Neutrophil (primary cell): ENCODE data around the gene SGCG.

Experiments used
- H3K27ac ChIP-seq: fragments of 200-600 bp; sonication (generic); 2 replicates; pipeline ENCODE4 v1.5.1; 2016; ENCODE audit warnings: mild to moderate bottlenecking, moderate library complexity
- H3K27me3 ChIP-seq: fragments of 200-600 bp; sonication (generic); 2 replicates; pipeline ENCODE4 v1.6.0; 2016; ENCODE audit warnings: mild to moderate bottlenecking
- H3K36me3 ChIP-seq: fragments of 200-600 bp; sonication (generic); 2 replicates; pipeline ENCODE4 v1.5.1; 2017
- H3K4me1 ChIP-seq, 2 experiments: fragments of 200-600 bp in 1 of 2; sonication (generic) in 1 of 2; 1 replicate in 1 of 2; 2 replicates in 1 of 2; pipeline versions ENCODE4 v1.5.1 to v1.6.1; 2013 to 2016; ENCODE audit warnings: low read depth in 1 of 2, low read length in 1 of 2, mild to moderate bottlenecking in 1 of 2, moderate library complexity in 1 of 2; ENCODE audit not compliant: control insufficient read depth in 1 of 2, insufficient read depth in 1 of 2
- H3K4me3 ChIP-seq, 2 experiments: fragments of 200-600 bp in 1 of 2; sonication (generic) in 1 of 2; 1 replicate in 1 of 2; 2 replicates in 1 of 2; pipeline ENCODE4 v1.5.1; 2013 to 2016; ENCODE audit warnings: low read depth in 1 of 2, low read length in 1 of 2, mild to moderate bottlenecking in 1 of 2, moderate library complexity in 1 of 2
- H3K9me3 ChIP-seq: fragments of 200-600 bp; sonication (generic); 2 replicates; pipeline ENCODE4 v1.5.1; 2016
- TF ChIP-seq, protein P1 (sequence below): fragments of 200-600 bp; sonication (generic); IDR thresholded peaks from 2 replicates; pipeline ENCODE4 v1.5.1; 2016; ENCODE audit warnings: antibody characterized with exemption

SGCG gene

GRCh38 chr13:23339225-23339624, 158.4 kb downstream of the SGCG start:
- H3K27ac ChIP-seq: no peak overlapping the region
- TF ChIP-seq, protein P1, sequence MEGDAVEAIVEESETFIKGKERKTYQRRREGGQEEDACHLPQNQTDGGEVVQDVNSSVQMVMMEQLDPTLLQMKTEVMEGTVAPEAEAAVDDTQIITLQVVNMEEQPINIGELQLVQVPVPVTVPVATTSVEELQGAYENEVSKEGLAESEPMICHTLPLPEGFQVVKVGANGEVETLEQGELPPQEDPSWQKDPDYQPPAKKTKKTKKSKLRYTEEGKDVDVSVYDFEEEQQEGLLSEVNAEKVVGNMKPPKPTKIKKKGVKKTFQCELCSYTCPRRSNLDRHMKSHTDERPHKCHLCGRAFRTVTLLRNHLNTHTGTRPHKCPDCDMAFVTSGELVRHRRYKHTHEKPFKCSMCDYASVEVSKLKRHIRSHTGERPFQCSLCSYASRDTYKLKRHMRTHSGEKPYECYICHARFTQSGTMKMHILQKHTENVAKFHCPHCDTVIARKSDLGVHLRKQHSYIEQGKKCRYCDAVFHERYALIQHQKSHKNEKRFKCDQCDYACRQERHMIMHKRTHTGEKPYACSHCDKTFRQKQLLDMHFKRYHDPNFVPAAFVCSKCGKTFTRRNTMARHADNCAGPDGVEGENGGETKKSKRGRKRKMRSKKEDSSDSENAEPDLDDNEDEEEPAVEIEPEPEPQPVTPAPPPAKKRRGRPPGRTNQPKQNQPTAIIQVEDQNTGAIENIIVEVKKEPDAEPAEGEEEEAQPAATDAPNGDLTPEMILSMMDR: no peak
- H3K27me3 ChIP-seq: no peaks in the 10 kb centered on the region
- H3K9me3 ChIP-seq: no peaks in the 10 kb centered on the region
- H3K4me3 ChIP-seq: no peak overlapping the region
- H3K4me1 ChIP-seq: no peaks in the 10 kb centered on the region
- peaks cover 7% of the 10 kb centered on the region for H3K36me3 ChIP-seq

DNA sequence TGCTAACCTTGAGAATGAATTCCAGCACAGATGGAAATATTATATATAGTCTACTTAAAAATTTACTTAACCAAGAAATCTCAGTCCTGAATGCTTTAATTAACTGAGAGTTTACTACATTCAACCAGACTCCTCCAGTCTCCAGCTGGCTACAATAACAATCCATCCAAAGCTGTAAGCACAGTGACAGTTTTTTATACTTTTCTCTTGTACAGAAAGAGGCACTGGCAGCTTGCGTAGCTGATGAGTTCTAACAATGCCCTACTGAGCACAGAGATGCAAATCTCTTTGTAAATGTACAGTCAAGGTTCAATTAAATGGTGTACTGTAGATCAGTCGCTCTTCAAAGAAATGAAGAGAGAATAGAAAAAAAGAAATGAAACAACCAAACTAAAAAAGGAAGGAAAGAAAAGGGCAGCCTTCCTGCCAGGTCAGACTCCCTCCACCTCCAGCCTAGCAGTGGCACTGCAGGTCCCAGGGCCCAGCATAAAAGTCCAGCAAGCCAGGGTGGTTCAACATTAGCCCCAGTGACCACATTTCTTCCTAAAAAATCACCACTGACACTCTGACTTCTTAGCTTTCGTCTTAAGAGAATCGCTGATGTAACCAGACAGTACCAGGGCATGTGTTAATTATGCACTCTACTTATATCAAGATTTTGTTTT, 164.3 kb downstream of the SGCG start:
- TF ChIP-seq, protein P1: no peak
- Histone ChIP-seq H3K36me3 (peaks cover 7% of the 10 kb centered on the region), H3K4me1 (no peaks in the 10 kb centered on the region), H3K4me3 (no peak overlapping the region), H3K9me3 (no peaks in the 10 kb centered on the region), H3K27me3 (no peaks in the 10 kb centered on the region), H3K27ac (no peak overlapping the region)

DNA sequence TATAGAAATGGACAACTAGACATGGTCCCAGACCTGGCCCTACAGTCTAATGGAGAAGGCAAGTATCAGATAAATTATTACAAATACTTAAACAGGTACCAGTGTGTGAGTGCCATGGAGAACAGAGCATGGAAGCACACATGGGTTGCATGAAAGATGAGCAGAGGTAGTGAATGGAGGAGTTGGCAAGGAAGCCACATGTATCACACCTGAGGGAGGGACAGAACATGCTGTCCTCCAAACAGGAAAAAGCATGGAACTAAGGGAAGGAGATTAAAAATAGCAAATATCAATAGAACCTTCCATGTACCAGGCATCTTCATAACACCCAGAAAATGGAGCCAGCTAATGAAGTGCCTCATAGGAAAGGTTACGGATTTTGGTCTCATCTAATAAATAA, 166.8 kb downstream of the SGCG start:
- H3K9me3 ChIP-seq: no peaks in the 10 kb centered on the region
- H3K4me1 ChIP-seq: no peaks in the 10 kb centered on the region
- no peak overlapping the region for H3K4me3 ChIP-seq
- TF ChIP-seq, protein P1: no peak
- no peak overlapping the region for H3K27ac ChIP-seq
- no peaks in the 10 kb centered on the region for H3K36me3 ChIP-seq
- no peaks in the 10 kb centered on the region for H3K27me3 ChIP-seq

GRCh38 chr13:23348262-23349127, 167.7 kb downstream of the SGCG start:
- no peaks in the 10 kb centered on the region for H3K27me3 ChIP-seq
- H3K9me3 ChIP-seq: no peaks in the 10 kb centered on the region
- H3K27ac ChIP-seq: no peak overlapping the region
- H3K36me3 ChIP-seq: no peaks in the 10 kb centered on the region
- TF ChIP-seq, protein P1: no peak
- no peaks in the 10 kb centered on the region for H3K4me1 ChIP-seq
- no peak overlapping the region for H3K4me3 ChIP-seq

DNA sequence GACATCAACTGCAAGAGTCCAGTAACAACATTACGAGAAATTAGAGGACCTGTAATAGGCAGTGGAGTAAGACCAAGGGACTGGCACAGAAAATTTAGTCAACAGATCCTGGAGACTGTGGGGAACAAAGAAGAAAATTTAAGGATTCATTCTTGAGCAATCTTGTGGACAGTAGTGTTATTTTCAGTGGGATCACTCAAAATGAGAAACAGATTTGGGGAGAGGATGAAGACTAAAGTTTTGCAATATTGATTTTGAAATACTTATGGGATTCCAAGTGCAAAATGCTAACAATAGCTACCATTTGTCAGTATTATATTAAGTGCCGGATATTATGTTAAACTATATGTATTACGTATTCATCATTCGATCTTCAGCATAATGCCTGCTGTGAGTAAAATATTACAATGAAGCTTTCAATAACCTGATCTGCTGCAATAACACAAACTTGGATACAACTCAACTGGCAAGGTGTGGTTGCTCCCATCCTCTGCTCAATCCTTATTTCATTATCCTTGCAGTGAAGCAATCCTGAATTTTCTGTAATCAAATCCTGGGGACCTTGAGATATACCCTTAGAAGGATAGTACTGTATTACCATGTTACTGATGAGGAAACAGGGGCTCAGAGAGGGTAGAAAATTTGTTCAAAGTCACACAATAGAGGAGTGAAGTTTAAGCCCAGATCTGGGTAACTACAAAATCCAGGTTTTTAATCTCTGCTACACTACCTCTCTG, 168.6 kb downstream of the SGCG start:
- H3K27ac ChIP-seq: no peak overlapping the region
- no peaks in the 10 kb centered on the region for H3K4me1 ChIP-seq
- H3K36me3 ChIP-seq: peaks cover 1% of the 10 kb centered on the region
- no peaks in the 10 kb centered on the region for H3K9me3 ChIP-seq
- no peak overlapping the region for H3K4me3 ChIP-seq
- no peaks in the 10 kb centered on the region for H3K27me3 ChIP-seq
- TF ChIP-seq, protein P1: no peak
